Immature natural killer cell (primary cell): ENCODE data around the gene RMND1. TPM values are rescaled to one million over a fixed set of nuclear protein-coding genes. Genes with fewer than 3 reads are reported as not detected.

ENCODE experiments used
- DNase-seq, 3 donors: peaks; one replicate each; pipeline ENCODE4 v3.0.0; 2022; ENCODE audit warnings: mixed read lengths in 1 of 3
- H3K27ac Mint-ChIP-seq, 6 donors: one replicate each; pipeline ENCODE4 v1.8.0; 2020; ENCODE audit warnings: mixed read lengths in 6 of 6, mild to moderate bottlenecking in 5 of 6, inconsistent platforms in 4 of 6, moderate library complexity in 3 of 6
- H3K27me3 Mint-ChIP-seq, 3 donors: one replicate each; pipeline ENCODE4 v1.8.0; 2020 to 2021; ENCODE audit warnings: low read depth in 3 of 3, mild to moderate bottlenecking in 3 of 3, mixed read lengths in 3 of 3, moderate library complexity in 3 of 3, inconsistent platforms in 1 of 3
- H3K36me3 Mint-ChIP-seq, 3 donors: one replicate each; pipeline ENCODE4 v1.8.0; 2020; ENCODE audit warnings: mixed read lengths in 3 of 3, inconsistent platforms in 2 of 3, mild to moderate bottlenecking in 2 of 3
- H3K4me1 Mint-ChIP-seq, 2 donors: one replicate each; pipeline ENCODE4 v1.8.0; 2020; ENCODE audit warnings: inconsistent platforms in 2 of 2, mild to moderate bottlenecking in 2 of 2, mixed read lengths in 2 of 2, moderate library complexity in 1 of 2
- H3K4me3 Mint-ChIP-seq, 5 donors: one replicate each; pipeline ENCODE4 v1.8.0; 2020; ENCODE audit warnings: mild to moderate bottlenecking in 5 of 5, mixed read lengths in 5 of 5, inconsistent platforms in 3 of 5, moderate library complexity in 3 of 5
- H3K9me3 Mint-ChIP-seq, 6 donors: one replicate each; pipeline ENCODE4 v1.8.0; 2020; ENCODE audit warnings: mild to moderate bottlenecking in 6 of 6, mixed read lengths in 6 of 6, inconsistent platforms in 4 of 6, moderate library complexity in 3 of 6
- polyA plus RNA-seq, 3 donors: library from polyadenylated mRNA; unstranded; fragments of 300-500 nt; fragmentation: Illumina TruSeq; gene quantifications; one replicate each; pipeline ENCODE4 v1.2.3, GENCODE V29; 2021

The RMND1 gene
- polyA plus RNA-seq, 3 donors from 2014 or later = 6.4 to 13.3 (median 7.5) TPM

DNA sequence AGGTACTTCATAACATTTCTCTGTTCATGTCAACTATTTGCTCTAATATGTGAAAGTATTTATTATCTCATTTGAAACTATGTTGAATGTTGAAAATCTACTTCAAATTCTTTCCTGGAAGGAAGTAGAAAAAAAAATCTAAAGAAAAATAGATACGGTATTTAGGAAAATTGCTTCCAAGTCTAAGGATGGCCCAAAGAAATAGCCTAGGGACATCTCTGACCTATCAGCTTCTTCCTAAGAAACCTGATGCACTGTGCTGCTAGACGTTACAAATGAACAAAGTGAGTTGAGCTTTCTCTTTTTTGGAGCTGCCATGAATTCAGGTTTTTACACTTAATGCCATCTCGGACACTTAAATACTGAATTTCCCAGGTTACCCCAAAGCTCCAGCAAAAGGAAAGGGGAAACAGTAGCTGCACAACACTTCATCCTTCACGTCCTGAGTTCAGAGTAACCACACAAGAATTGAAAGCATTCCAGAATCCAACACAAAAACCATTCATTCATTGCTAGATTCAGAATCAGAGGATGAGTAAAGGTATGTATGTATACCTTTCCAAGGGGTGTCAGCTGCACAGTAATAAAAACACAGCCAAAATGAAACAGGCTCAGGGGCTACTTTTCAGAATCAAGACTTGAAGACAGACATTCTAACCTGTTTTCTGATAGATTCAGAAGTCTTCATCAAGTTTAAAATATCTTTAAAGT lies 7.9 kb downstream of the RMND1 start:
- Mint-ChIP-seq H3K27me3 (no peaks in the 10 kb centered on the region), H3K36me3 (peaks cover 0 to 7% (median 6%) of the 10 kb centered on the region in 3 donors), H3K27ac (no peak overlapping the region), H3K9me3 (no peaks in the 10 kb centered on the region), H3K4me1 (peaks cover 17 to 36% of the 10 kb centered on the region in 2 donors), H3K4me3 (no peak overlapping the region)
- DNase-seq = no peak

DNA sequence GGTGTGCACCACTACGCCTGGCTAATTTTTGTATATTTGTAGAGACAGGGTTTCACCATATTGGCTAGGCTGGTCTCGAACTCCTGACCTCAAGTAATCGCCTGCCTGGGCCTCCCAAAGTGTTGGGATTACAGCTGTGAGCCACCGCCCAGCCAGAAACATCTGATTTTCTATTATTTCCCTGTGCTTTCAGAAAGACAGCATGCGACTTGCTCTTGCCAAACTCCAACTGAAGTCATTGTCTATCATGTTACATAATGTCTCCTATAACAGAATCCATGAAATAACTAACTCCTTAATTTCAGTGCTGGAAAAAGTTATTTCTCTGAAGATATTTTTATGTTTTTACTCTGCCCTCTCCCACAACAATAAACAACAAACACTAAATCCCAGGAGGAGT lies 8.5 kb downstream of the RMND1 start:
- no peaks in the 10 kb centered on the region for H3K9me3 Mint-ChIP-seq
- peaks cover 0 to 7% (median 6%) of the 10 kb centered on the region in 3 donors for H3K36me3 Mint-ChIP-seq
- H3K4me1 Mint-ChIP-seq = peaks cover 17 to 35% of the 10 kb centered on the region in 2 donors
- H3K27ac Mint-ChIP-seq = no peak overlapping the region
- no peak for DNase-seq
- no peaks in the 10 kb centered on the region for H3K27me3 Mint-ChIP-seq
- no peak overlapping the region for H3K4me3 Mint-ChIP-seq

DNA sequence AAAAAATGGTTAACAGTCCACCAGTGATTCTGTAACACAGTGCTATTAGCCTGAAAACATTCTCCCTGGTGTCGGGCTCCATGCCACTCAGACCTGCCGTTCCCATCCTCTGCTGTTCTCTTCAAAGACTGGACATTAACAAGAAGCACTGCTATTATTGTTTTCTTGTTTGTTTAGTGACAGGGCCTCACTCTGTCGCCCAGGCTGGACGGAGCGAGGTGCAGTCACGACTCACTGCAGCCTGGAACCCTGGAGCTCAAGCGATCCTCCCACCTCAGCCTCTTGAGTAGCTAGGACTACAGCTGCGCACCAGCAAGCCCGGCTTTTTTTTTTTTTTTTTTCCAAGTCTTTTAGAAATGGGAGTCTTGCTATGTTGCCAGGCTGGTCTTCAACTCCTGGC lies 9.6 kb downstream of the RMND1 start:
- no peak overlapping the region for H3K4me3 Mint-ChIP-seq
- H3K4me1 Mint-ChIP-seq = peaks cover 14 to 36% of the 10 kb centered on the region in 2 donors
- no peaks in the 10 kb centered on the region for H3K9me3 Mint-ChIP-seq
- no peaks in the 10 kb centered on the region for H3K27me3 Mint-ChIP-seq
- no peak overlapping the region for H3K27ac Mint-ChIP-seq
- no peak for DNase-seq
- H3K36me3 Mint-ChIP-seq = peaks cover 0 to 7% (median 6%) of the 10 kb centered on the region in 3 donors

DNA sequence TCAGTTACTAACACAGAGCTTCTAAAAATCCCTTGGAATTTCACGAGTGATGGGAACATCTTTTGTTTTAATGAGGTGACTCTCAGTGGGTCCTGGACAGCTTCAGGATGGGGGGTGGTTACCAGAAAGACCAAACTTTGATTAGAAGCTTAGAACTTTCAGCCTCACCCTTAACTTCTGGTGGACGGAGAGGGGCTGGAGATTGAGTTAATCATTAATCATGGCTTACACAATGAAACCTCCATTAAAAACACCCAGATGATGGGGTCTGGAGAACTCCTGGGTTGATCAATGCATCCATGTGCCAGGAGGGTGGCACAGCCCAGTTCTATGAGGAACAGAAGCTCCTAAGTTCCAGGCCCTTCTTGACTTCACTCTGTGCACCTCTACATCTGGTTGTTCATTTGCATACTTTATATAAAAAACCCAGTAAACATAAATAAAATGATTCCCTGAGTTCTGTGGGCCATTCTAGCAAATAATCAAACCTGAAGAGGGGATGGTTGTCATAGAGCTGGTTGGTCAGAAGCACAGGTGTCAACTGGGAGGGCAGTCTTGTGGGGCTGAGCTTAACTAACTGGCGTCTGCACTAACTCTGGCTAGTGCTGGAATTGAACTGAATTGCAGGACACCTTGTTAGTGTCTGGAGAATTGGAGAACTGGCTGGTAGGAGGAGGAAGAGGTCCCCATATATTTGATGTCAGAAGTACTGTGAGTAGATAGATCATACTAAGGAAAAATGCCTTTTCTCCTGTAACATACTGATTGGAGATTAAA lies 10.3 kb downstream of the RMND1 start:
- H3K36me3 Mint-ChIP-seq = peaks cover 0 to 7% (median 6%) of the 10 kb centered on the region in 3 donors
- H3K4me1 Mint-ChIP-seq = peaks cover 14 to 36% of the 10 kb centered on the region in 2 donors
- H3K27ac Mint-ChIP-seq = peak overlapping the region in 5 of 6 donors; percentile 3 to 87 (median 56)
- H3K4me3 Mint-ChIP-seq = no peak overlapping the region
- H3K27me3 Mint-ChIP-seq = no peaks in the 10 kb centered on the region
- no peak for DNase-seq
- no peaks in the 10 kb centered on the region for H3K9me3 Mint-ChIP-seq

DNA sequence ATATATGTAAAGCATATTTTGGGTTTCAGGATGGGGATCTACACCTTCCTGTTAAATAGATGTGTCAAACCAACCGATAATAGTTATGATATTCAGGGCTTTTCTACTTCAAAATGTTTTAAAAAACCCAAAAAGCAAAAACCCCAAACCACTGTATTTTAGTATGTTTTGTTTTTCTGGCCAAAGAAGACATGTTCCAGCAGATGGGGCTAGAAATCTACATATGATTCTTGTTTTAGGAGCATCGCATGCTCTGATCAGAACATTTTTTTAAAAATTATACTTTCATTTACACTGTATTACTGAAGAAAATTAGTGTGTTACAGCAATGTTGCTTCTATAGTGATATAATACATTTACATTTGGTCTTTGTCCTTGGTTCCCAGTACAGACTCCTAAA lies 11.0 kb downstream of the RMND1 start:
- Mint-ChIP-seq H3K4me3 (peak overlapping the region in 3 of 5 donors; percentile 15 to 49 (median 21)), H3K36me3 (peaks cover 0 to 9% (median 6%) of the 10 kb centered on the region in 3 donors), H3K27me3 (no peaks in the 10 kb centered on the region), H3K4me1 (peaks cover 14 to 36% of the 10 kb centered on the region in 2 donors), H3K27ac (peak overlapping the region; percentile 37 to 91 (median 84)), H3K9me3 (no peaks in the 10 kb centered on the region)
- peak; percentile 17 to 32 (median 29) for DNase-seq

DNA sequence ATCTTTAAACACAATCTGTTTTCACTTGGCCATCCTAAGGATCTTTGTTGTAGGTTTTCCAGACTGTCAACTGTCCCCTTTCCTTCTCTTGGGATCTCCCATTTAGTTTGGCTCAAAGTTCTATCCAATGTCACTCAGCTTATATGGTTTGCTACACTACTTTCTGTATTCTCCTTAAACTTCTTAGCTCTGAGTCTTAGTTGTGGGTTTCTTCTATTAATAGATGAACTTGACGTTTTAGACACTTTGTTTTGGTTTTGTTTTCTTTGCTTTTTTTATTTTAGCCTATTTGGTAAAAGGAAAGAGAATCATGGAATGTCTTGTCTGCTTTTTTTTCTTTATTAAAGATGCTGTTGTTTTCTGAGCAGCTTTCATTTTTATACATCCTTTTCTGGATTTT lies 11.4 kb downstream of the RMND1 start:
- peaks cover 0 to 9% (median 6%) of the 10 kb centered on the region in 3 donors for H3K36me3 Mint-ChIP-seq
- H3K9me3 Mint-ChIP-seq = no peaks in the 10 kb centered on the region
- peak overlapping the region in 3 of 5 donors; percentile 15 to 49 (median 21) for H3K4me3 Mint-ChIP-seq
- H3K27ac Mint-ChIP-seq = peak overlapping the region; percentile 37 to 91 (median 84)
- no peaks in the 10 kb centered on the region for H3K27me3 Mint-ChIP-seq
- peaks cover 14 to 36% of the 10 kb centered on the region in 2 donors for H3K4me1 Mint-ChIP-seq
- DNase-seq = no peak

DNA sequence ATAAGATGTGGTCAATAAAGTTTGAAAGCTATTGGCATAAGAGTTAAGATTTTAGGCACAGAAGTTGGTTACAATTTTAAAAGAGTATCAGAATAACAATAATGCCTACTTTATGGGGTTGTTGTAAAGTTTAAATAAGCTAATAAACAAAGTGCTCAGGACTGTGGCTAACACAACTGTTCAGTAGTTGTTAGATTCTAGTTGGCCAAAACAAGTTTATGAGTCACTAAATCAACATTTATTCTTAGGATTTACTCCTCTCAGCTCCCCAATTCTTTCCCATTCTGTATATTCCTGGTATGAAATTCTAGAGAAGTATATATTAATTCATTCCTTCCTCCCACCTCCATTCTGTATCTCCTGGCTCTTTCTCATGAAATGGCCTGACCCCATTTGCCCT lies 14.5 kb downstream of the RMND1 start:
- H3K4me3 Mint-ChIP-seq = no peak overlapping the region
- H3K27ac Mint-ChIP-seq = peak overlapping the region in 3 of 6 donors; percentile 7 to 27 (median 10)
- H3K36me3 Mint-ChIP-seq = peaks cover 3 to 8% (median 3%) of the 10 kb centered on the region in 3 donors
- no peak for DNase-seq
- H3K9me3 Mint-ChIP-seq = no peaks in the 10 kb centered on the region
- no peaks in the 10 kb centered on the region for H3K27me3 Mint-ChIP-seq
- H3K4me1 Mint-ChIP-seq = peaks cover 14 to 28% of the 10 kb centered on the region in 2 donors

DNA sequence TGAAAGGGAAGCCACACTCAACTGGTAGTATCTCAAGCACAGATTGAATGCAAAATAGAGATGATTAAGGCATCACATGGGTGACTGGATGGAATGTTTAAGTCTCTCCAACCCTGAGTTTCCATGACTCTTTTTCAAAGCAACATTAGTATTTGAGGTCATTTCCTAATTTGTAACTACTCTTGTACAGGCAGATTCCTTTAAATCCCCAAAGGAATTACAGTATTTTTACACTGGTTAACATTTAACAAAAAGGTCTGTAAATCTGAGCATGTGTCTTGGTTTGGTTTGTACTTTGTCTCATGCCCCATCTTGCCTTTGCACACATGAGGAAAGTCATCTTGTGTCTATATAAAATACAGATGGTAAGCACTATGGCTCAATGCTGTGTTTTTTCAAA lies 15.1 kb downstream of the RMND1 start:
- Mint-ChIP-seq H3K4me1 (peaks cover 12 to 25% of the 10 kb centered on the region in 2 donors), H3K9me3 (no peaks in the 10 kb centered on the region), H3K4me3 (no peak overlapping the region), H3K27ac (no peak overlapping the region), H3K27me3 (no peaks in the 10 kb centered on the region), H3K36me3 (peaks cover 4 to 10% (median 4%) of the 10 kb centered on the region in 3 donors)
- DNase-seq = no peak

DNA sequence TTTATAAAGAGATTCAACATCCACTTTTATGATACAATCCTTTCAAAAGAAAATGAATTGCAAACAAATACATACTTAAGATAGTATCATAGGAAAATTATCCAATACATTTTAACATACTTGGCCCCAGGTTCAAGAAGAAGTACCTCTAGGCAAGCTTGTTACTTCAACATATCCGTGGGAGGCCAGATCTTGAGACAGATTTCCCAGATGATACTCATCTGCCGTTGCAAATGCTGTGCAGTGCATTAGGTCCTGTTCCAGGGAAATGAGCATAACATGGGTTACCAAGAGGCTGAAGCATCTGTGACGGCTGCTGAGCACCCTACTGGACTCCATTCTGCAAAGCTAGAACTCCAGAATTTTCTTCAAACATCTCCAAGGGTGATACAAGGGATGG lies 15.6 kb downstream of the RMND1 start:
- H3K36me3 Mint-ChIP-seq = peaks cover 4 to 10% (median 5%) of the 10 kb centered on the region in 3 donors
- peak overlapping the region in 1 of 6 donors; percentile 3 for H3K27ac Mint-ChIP-seq
- no peaks in the 10 kb centered on the region for H3K9me3 Mint-ChIP-seq
- no peaks in the 10 kb centered on the region for H3K27me3 Mint-ChIP-seq
- no peak overlapping the region for H3K4me3 Mint-ChIP-seq
- DNase-seq = no peak
- H3K4me1 Mint-ChIP-seq = peaks cover 8 to 20% of the 10 kb centered on the region in 2 donors

DNA sequence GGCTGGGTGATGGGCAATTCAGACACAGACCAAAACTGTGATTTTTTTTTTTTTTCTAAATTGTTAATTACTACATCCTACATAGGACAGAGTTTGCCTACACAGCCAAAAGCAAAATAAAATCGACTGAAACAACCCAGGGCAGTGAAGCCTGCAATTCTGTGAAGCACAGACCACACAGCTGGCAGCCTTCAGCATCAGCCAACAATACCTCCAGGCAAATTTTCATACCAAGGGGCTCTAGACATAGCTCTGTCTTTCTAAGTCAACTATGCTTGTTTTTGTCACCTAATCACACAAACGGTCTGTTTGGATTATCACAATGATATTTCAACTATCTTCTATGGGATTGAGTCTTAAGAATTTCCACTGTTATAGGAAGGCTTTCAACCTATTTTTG lies 17.6 kb downstream of the RMND1 start:
- no peak overlapping the region for H3K4me3 Mint-ChIP-seq
- no peaks in the 10 kb centered on the region for H3K9me3 Mint-ChIP-seq
- no peak for DNase-seq
- no peak overlapping the region for H3K27ac Mint-ChIP-seq
- H3K4me1 Mint-ChIP-seq = peaks cover 0 to 7% of the 10 kb centered on the region in 2 donors
- H3K27me3 Mint-ChIP-seq = no peaks in the 10 kb centered on the region
- peaks cover 10 to 15% (median 14%) of the 10 kb centered on the region in 3 donors for H3K36me3 Mint-ChIP-seq

DNA sequence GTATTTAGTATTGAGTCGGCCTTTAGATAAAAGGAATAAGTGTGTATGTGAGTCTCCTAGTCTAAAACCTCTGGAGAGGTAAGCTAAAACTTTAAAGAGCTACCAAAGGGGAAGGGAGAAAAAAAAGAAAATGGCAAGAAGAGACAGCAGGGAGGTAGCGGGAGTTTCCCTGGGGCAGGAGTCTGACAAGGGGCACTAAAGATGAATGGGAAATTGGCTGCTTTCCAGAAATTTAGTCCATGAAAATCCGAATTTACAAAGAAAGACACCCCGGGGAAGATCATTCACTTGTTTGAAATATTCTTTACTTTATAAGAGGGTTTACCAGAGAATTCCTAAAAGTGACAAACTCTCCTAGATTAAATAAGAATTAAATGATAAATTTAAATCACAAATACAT lies 19.3 kb downstream of the RMND1 start:
- Mint-ChIP-seq H3K27ac (no peak overlapping the region), H3K4me3 (no peak overlapping the region), H3K36me3 (peaks cover 13 to 18% (median 16%) of the 10 kb centered on the region in 3 donors), H3K27me3 (no peaks in the 10 kb centered on the region), H3K9me3 (no peaks in the 10 kb centered on the region), H3K4me1 (no peaks in the 10 kb centered on the region)
- no peak for DNase-seq

DNA sequence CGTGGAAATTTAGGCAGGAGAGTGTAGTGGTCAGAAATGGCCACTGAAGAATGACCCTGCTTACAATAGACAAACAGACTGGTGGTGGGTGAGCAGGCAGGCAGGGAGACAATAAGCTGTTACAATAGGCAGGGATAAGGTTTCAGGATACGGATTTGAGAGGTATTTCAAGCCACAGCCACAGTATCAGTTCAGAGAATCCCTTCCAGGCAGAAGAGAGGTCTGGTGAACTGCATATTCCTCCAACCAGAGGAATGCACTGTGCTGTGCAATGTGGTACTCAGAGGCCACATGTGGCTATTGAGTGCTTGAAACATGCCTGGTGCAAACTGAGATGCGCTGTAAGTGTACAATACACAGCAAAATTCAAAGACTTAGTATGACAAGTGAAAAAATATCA lies 20.6 kb downstream of the RMND1 start:
- H3K4me1 Mint-ChIP-seq = no peaks in the 10 kb centered on the region
- no peak for DNase-seq
- peak overlapping the region in 3 of 6 donors; percentile 17 to 24 (median 23) for H3K27ac Mint-ChIP-seq
- no peak overlapping the region for H3K4me3 Mint-ChIP-seq
- H3K27me3 Mint-ChIP-seq = no peaks in the 10 kb centered on the region
- H3K36me3 Mint-ChIP-seq = peaks cover 18 to 24% (median 22%) of the 10 kb centered on the region in 3 donors
- no peaks in the 10 kb centered on the region for H3K9me3 Mint-ChIP-seq

DNA sequence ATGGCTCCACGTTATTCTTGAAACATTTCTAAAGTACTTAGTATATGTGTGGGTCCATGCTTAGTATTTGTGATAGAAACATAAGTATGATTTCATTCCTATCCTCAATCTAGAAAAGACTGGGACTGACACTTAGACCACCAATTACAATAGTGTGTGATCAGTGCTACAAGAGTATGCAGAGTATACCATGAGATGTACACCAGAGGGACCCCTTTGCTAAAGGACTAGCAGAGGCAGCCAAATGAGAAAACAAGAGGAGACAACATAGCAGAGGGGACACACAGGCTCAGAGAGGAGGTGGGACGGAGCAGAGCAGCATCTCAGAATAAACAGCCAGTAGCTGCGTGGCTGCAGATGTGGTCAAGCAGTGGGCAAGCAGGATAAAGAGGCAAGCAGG lies 21.0 kb downstream of the RMND1 start:
- no peak for DNase-seq
- Mint-ChIP-seq H3K9me3 (no peaks in the 10 kb centered on the region), H3K27me3 (no peaks in the 10 kb centered on the region), H3K4me3 (no peak overlapping the region), H3K4me1 (no peaks in the 10 kb centered on the region), H3K36me3 (peaks cover 19 to 27% (median 24%) of the 10 kb centered on the region in 3 donors), H3K27ac (peak overlapping the region in 1 of 6 donors; percentile 17)

DNA sequence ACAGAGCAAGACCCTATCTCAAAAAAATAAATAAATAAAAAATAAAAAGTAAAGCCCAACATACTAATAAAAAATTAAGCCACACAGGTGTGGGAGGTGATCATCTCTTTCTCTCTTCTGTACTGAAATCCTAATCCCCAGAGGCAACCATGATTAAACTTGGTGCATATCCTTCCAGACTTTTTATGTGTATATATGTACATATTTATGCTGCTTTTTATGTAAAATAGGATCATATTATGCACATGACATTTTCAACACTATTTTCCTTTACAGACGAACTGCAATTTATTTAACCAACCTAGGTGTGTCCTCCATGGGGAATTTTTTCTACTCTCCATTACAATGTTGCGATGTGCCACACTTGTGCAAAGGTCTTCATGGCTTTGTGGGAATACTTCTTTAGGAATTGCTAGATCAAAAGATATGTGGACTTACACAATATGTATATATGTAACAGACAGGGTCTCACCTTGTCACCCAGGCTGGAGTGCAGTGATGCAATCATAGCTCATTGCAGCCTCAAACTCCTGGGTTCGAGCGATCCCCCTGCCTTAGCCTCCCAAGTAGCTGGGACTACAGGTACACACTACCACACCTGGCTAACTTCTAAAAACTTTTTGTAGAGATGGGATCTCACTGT lies 23.7 kb downstream of the RMND1 start:
- Mint-ChIP-seq H3K27me3 (no peaks in the 10 kb centered on the region), H3K4me3 (no peak overlapping the region), H3K27ac (no peak overlapping the region), H3K9me3 (no peaks in the 10 kb centered on the region), H3K36me3 (peaks cover 27 to 39% (median 27%) of the 10 kb centered on the region in 3 donors), H3K4me1 (no peaks in the 10 kb centered on the region)
- no peak for DNase-seq
